Activated CD4-positive, alpha-beta memory T cell treated with anti-CD3 and anti-CD28 coated beads, Interleukin-2, amount 10 ng/mL, durations not matched to agents 7 days and 5 days (primary cell): ENCODE results near the gene QSOX1. TPM values are rescaled to one million over a fixed set of nuclear protein-coding genes. Genes with fewer than 3 reads are reported as not detected.
"Not testable (repeated sequence)": the region's sequence is repeated elsewhere in the genome, so short reads cannot be mapped to it uniquely, and the experiment has no call there.

Experiments
- CTCF ChIA-PET: fragments of 350-600 bp; sonication (Branson Sonifier 250); formaldehyde crosslinking; loops from one replicate; lab custom pipeline; 2021; ENCODE audit warnings: antibody characterized with exemption, inconsistent platforms; lab: Charles Lee
- POLR2A ChIA-PET: fragments of 350-600 bp; sonication (Branson Sonifier 250); formaldehyde crosslinking; loops from one replicate; lab custom pipeline; 2021; ENCODE audit warnings: antibody characterized with exemption; lab: Charles Lee
- DNase-seq: peaks from one replicate; pipeline ENCODE4 v3.0.0-alpha.2; 2020
- H3K27ac Mint-ChIP-seq: one replicate; pipeline ENCODE4 v1.8.0; 2021; ENCODE audit warnings: mild to moderate bottlenecking, mixed read lengths
- H3K27me3 Mint-ChIP-seq: one replicate; pipeline ENCODE4 v1.8.0; 2021; ENCODE audit warnings: mixed read lengths
- H3K36me3 Mint-ChIP-seq: one replicate; pipeline ENCODE4 v1.8.0; 2021; ENCODE audit warnings: low read depth, mixed read lengths
- H3K4me1 Mint-ChIP-seq: one replicate; pipeline ENCODE4 v1.8.0; 2021; ENCODE audit warnings: mixed read lengths
- H3K4me3 Mint-ChIP-seq: one replicate; pipeline ENCODE4 v1.8.0; 2021; ENCODE audit warnings: mild to moderate bottlenecking, mixed read lengths
- H3K9me3 Mint-ChIP-seq: one replicate; pipeline ENCODE4 v1.8.0; 2021; ENCODE audit warnings: mixed read lengths
- total RNA-seq, 2 experiments: library from RNA; stranded (reverse); gene quantifications; one replicate each; pipeline ENCODE4 v1.2.3, GENCODE V29; 2021

Gene QSOX1
- total RNA-seq, 2 experiments from 2014 or later, result 28.9 to 35.1 TPM

DNA sequence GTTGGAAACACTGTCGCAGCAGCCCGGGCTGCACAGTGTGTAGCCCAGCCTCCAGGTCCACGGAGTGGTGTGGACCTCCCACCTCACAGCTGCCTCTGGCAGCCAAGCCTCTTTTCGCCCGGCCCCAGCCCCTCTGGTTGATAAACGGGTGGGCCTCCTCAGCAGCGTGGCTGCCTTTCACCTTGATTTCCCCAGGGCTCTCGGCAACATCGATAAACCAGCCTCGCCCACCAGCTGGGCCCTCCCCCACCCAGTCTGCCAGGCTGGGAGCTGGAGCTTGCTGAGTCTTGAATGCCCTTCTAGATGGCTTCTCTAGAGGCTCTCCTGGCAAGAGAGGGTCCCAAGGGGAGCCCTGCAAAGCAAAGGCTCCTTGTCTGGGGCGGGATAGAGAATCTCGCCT, 44.3 kb downstream of the QSOX1 start:
- Mint-ChIP-seq H3K36me3 (no peaks in the 10 kb centered on the region), H3K27me3 (no peaks in the 10 kb centered on the region), H3K4me3 (no peak overlapping the region), H3K27ac (no peak overlapping the region), H3K4me1 (no peaks in the 10 kb centered on the region), H3K9me3 (no peaks in the 10 kb centered on the region)
- ChIA-PET CTCF (no interaction called here), POLR2A (interaction anchor here (0.9 kb wide), 1 partner anchor 8 kb away, joined by 3 read pairs; no protein-coding TSS in a partner anchor)
- no peak for DNase-seq

DNA sequence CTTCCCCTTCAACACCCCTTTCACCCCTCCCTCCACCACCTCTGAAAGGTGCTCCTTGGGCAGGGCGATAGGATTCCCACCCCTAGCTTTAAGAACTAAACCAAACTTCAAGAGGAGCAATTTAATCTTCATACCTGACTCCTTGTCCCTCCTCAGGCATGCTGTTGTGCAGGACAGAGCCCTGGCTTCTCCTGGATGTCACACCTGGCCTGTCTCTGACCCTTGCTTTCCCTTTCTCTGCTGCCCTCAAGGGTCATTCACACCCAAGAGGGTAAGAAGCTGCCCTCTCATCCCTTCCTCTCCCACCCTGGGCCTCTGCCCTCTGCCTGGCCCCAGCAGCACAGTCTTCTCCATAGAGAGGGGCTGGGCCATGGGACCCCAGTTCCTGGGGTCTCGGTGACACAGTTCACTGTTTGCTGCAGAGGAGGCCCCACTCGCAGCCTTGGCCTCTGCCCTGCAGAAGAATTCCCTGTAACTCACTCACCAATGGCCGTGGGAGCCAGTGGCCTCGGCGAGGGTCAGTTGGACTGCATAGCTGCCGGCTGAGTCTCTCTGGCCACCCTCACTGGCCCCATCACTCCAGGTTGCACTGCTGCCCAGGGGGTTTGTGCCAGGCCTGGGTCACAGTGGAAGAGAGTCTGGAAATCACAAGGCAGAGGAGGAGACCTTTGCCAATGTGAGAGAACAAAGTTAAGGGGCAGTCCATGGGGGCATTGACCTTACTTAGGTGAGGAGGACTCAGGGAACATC, 47.0 kb downstream of the QSOX1 start:
- Mint-ChIP-seq H3K4me1 (no peaks in the 10 kb centered on the region), H3K4me3 (no peak overlapping the region), H3K27ac (no peak overlapping the region)

DNA sequence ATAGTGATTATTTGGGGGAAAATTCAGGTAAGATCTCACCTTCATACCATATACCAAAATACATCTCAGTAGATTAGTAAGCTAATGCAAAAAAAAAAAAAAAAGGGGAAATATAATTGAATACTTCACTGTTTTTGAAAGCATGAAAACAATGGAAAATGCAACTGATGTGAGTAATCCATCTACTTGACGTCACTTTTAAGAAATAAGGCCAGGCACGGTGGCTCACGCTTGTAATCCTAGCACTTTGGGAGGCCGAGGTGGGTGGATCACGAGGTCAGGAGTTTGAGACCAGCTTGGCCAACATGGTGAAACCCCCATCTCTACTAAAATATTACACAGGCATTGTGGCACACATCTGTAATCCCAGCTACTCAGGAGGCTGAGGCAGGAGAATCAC, 47.9 kb downstream of the QSOX1 start:
- CTCF ChIA-PET, result interaction anchor here (0.6 to 0.7 kb wide), 2 partner anchors 192 to 1200 kb away, joined by 3 read pairs; no protein-coding TSS in a partner anchor
- H3K4me1 Mint-ChIP-seq, H3K4me3 Mint-ChIP-seq, H3K9me3 Mint-ChIP-seq, H3K27me3 Mint-ChIP-seq, POLR2A ChIA-PET, H3K27ac Mint-ChIP-seq, DNase-seq, H3K36me3 Mint-ChIP-seq: not testable (repeated sequence)

More for the DNA sequence above, 47.0 kb downstream of the QSOX1 start:
- Mint-ChIP-seq H3K27me3 (no peaks in the 10 kb centered on the region), H3K9me3 (no peaks in the 10 kb centered on the region), H3K36me3 (no peaks in the 10 kb centered on the region)
- CTCF ChIA-PET, result interaction anchor here (0.7 to 1.2 kb wide), 2 partner anchors 9 to 1199 kb away, joined by 3 read pairs; no protein-coding TSS in a partner anchor
- POLR2A ChIA-PET, result no interaction called here
- no peak for DNase-seq

DNA sequence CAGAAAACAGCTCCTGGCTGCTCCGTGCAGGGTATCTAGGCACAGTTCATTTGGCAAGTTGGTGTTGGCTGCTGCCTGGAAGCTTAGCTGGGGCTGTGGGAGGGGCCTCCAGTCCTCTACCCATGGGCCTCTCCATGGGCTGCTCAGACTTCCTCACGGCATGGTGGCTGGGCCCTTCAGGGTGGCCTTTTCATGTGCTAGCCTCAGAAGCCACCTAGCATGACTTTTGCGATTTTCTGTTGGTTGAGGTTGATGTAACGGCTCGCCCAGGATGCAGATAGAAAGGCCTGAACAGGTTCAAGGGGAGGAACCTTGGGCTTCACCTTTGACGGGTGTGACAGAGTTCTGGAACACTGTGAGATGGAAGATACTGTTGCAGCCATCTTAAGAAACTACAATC, 49.6 kb downstream of the QSOX1 start:
- no peak overlapping the region for H3K27ac Mint-ChIP-seq

DNA sequence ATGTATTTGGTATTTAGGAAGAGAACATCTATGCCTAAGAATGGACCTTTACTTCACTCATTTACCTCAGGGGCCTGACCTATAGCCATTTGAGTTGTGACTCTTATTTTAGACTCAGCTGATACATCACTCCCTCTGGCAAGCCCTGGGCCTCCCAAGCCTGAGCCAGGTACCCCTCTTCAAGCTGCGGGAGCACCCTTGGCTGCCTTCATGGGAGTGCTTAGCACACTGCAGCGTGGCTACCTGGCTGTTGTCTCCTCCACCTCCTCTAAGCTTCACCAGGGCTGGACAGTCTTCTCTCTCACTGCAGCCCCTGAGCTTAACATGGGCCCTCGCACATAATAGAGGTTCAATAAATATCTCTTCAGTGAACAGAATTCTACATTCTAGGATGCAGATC, 51.9 kb downstream of the QSOX1 start:
- Mint-ChIP-seq H3K4me3 (no peak overlapping the region), H3K36me3 (no peaks in the 10 kb centered on the region), H3K27me3 (peaks cover 6% of the 10 kb centered on the region), H3K4me1 (no peaks in the 10 kb centered on the region), H3K27ac (no peak overlapping the region), H3K9me3 (no peaks in the 10 kb centered on the region)
- no peak for DNase-seq
- ChIA-PET POLR2A (interaction anchor here (0.7 to 1.1 kb wide), 2 partner anchors 8 to 324 kb away, joined by 3 read pairs; no protein-coding TSS in a partner anchor), CTCF (interaction anchor here (1.0 kb wide), 1 partner anchor 27 kb away, joined by 6 read pairs; no protein-coding TSS in a partner anchor)

More for the DNA sequence above, 49.6 kb downstream of the QSOX1 start:
- no peaks in the 10 kb centered on the region for H3K36me3 Mint-ChIP-seq
- ChIA-PET CTCF (no interaction called here), POLR2A (no interaction called here)
- H3K9me3 Mint-ChIP-seq, result no peaks in the 10 kb centered on the region
- H3K4me3 Mint-ChIP-seq, result no peak overlapping the region
- no peak for DNase-seq
- H3K27me3 Mint-ChIP-seq, result peaks cover 5% of the 10 kb centered on the region
- no peaks in the 10 kb centered on the region for H3K4me1 Mint-ChIP-seq

DNA sequence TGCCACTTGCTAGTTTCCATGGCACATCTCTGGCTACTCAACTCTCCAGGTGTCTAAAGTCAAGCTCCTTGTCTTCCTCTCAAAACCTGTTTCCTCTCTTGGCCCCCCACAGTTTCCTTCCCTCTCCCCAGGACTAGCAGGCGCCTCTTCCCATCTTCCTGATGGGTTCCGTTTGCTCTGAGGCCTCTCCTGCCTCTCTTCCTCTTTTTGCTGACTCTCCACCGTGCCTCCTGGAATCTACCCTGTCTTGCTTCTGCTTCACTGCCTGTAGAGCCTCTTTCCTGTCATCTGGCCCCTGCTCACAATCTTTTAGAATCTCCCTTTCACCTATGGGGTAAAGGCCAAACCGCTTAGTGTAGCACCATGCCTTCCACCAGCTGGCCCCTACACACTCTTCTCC, 53.6 kb downstream of the QSOX1 start:
- Mint-ChIP-seq H3K36me3 (no peaks in the 10 kb centered on the region), H3K9me3 (no peaks in the 10 kb centered on the region), H3K27me3 (peaks cover 12% of the 10 kb centered on the region), H3K4me1 (peaks cover 3% of the 10 kb centered on the region), H3K4me3 (no peak overlapping the region), H3K27ac (no peak overlapping the region)
- ChIA-PET POLR2A (no interaction called here), CTCF (no interaction called here)
- DNase-seq, result no peak

DNA sequence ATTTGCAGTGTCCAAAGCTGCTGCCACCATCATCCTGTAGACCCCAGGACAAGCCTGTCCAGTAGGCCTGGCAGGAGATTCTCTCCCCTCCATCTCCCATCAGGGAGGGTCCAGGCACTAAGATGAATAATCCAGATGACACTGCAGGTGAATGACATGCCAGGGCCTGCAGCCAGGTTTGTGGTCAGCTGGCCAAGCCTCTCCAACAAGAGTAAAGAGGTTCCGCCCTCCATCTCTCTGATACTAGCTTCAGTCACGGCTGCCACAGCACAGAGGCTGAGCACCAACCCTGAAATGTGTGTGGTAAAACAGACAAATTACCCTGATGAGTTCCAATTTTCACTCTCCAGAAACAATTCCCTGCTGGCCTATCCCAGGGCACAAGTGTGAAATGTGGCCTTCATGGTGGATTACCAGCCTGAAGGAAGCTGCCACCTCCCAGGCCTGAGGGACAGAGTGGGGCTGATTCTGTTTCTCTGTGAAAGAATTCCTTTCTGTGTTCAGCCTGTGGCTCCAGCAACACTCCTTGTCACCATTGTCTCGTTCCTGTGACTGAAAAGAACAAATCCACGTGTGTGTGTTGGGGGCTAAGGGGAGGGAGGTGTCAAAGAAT, 55.4 kb downstream of the QSOX1 start:
- CTCF ChIA-PET, result interaction anchor here (0.7 to 1.1 kb wide), 2 partner anchors 9 to 29 kb away, joined by 3 read pairs; no protein-coding TSS in a partner anchor
- POLR2A ChIA-PET, result no interaction called here
- no peaks in the 10 kb centered on the region for H3K36me3 Mint-ChIP-seq
- no peak overlapping the region for H3K27ac Mint-ChIP-seq
- no peak overlapping the region for H3K4me3 Mint-ChIP-seq
- no peaks in the 10 kb centered on the region for H3K9me3 Mint-ChIP-seq
- H3K4me1 Mint-ChIP-seq, result peaks cover 12% of the 10 kb centered on the region
- peaks cover 13% of the 10 kb centered on the region for H3K27me3 Mint-ChIP-seq
- DNase-seq, result no peak

DNA sequence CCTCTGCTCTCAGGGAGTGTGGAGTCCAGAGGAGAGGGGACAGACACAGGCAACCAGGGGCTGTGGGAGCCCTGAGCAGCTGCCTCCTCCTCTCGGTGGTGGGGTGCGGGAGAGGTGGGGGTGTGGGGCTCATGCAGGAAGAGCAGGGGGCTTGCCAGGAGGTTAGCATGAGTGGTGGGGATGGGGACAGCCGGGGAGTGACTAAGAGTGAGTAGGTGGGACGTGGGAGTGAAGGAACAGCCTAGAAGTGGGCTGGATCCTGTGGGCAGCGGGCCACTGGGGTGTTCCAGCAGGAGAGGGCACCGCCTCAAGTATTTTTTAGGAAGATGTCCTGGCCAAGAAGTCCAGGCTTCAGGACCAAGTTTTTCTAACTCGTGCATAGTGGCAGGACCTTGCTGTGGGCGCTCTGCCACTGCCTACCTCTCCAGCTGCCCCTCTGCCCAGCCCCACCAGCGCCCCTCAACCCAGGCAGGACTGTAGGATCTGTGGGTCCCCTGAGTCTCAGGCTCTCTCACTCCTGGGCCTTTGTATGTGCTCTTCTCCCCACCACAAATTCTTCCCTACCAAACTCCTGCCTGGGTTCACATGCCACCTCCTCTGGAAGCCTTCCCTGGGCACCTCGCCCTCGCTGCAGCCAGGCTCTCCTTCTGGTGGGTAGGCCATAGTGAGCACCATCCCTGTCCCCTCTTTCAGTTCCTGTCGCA, 56.6 kb downstream of the QSOX1 start:
- H3K9me3 Mint-ChIP-seq, result no peaks in the 10 kb centered on the region
- H3K36me3 Mint-ChIP-seq, result no peaks in the 10 kb centered on the region
- ChIA-PET POLR2A (no interaction called here), CTCF (no interaction called here)
- DNase-seq, result no peak
- peaks cover 14% of the 10 kb centered on the region for H3K4me1 Mint-ChIP-seq
- no peak overlapping the region for H3K4me3 Mint-ChIP-seq
- peaks cover 13% of the 10 kb centered on the region for H3K27me3 Mint-ChIP-seq
- H3K27ac Mint-ChIP-seq, result no peak overlapping the region

DNA sequence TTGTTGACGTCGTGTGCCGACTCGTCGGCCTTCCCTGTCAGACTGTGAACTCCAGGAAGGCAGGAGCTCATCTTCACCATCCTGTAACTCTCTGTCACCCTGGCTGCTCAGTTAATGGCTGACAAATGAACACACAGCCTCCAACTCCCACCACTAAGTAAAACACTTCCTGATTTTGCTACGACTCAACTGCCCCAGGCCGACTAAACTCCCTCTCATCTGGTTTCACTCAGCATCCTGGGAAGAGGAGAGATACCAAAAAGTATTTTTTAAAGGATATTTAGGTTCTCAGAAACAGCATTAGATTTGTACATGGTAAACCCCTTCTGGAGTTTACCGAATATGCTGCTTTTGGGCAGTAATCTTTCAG, 57.2 kb downstream of the QSOX1 start:
- DNase-seq, result no peak
- Mint-ChIP-seq H3K36me3 (no peaks in the 10 kb centered on the region), H3K27ac (no peak overlapping the region), H3K4me3 (no peak overlapping the region), H3K27me3 (peaks cover 13% of the 10 kb centered on the region), H3K9me3 (no peaks in the 10 kb centered on the region), H3K4me1 (peaks cover 14% of the 10 kb centered on the region)
- ChIA-PET CTCF (no interaction called here), POLR2A (no interaction called here)

DNA sequence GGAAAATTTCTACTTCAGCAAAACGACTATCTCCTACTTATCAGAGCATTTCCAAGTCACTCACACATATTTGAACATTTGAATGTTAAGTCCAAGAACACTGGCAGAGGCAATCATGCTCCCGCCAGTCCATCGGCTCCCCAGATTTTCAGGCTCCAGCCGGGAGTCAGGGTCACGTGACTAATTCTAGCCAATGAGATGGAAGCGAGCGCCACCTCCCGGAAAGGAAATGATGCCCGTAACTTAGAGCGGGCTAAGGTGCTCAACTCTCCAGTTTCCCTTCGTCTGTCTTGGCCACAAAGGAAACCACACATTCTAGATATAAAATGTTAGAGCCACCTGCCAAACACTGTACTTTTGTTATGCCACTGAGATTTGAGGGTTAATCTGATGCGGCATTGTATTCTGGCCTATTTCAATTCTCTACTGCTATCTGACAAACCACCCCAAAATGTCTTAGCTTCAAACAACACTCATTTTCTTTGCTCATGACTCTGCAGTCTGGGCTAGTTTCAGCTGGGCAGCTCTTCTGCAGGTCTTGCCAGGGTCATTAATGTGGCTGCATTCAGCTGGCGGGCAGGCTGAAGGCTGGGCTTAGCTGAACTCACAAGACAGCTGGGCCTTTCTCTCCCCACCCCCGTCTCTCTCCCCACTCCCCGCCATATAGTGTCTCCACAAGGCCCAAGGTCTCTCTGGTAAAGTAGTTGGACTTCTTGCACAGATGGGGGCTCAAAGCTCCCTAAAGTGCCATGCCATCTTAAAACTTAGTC, 58.9 kb downstream of the QSOX1 start:
- H3K27me3 Mint-ChIP-seq, result peaks cover 8% of the 10 kb centered on the region
- CTCF ChIA-PET, result interaction anchor here (1.3 to 1.7 kb wide), 2 partner anchors 35 to 46 kb away, joined by 3 to 6 read pairs; no protein-coding TSS in a partner anchor
- POLR2A ChIA-PET, result interaction anchor here (0.8 kb wide), 1 partner anchor 289 kb away, joined by 3 read pairs; the partner anchor contains the start of gene ACBD6
- no peaks in the 10 kb centered on the region for H3K36me3 Mint-ChIP-seq
- peaks cover 14% of the 10 kb centered on the region for H3K4me1 Mint-ChIP-seq
- no peak overlapping the region for H3K27ac Mint-ChIP-seq
- H3K9me3 Mint-ChIP-seq, result no peaks in the 10 kb centered on the region
- H3K4me3 Mint-ChIP-seq, result peak overlapping the region; percentile 45
- peak; percentile 62 for DNase-seq

DNA sequence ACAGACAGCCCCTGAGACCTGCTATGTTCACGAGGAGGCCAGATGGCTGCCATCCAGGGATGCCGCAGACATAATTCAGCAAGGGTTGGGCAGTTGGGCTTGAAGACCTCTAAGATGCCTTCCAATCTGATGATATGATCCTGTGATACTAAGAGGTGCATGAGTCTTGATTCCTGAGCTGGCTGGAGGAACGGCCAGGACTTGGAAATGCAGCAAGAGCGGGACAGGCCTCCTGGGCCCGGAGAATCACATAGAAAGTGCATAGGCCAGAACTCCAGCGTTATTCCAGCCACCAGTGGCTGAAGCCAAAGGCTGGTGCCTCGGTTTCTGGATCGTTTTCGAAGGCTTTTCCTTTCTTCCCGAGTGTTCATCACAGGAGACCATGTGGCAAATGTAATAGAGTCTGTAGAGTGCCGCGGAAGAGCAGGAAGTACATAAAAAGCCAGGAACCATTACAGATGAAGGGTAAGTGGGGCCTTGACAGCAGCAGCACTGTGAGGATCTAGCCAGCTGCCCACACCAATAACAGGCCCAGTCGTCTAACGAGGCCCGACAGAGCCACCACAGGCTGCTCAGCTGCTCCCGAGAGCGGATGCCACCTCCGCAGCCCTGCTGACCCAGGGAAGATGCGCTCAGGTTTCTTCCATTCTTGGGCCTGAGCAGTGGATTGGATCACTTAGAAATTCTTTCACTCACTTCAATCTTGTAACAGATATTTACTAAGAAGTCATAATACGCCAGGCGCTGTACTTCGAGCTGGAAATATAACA, 61.4 kb downstream of the QSOX1 start:
- DNase-seq, result no peak
- no peaks in the 10 kb centered on the region for H3K36me3 Mint-ChIP-seq
- CTCF ChIA-PET, result interaction anchor here (1.2 kb wide), 1 partner anchor 37 kb away, joined by 3 read pairs; no protein-coding TSS in a partner anchor

DNA sequence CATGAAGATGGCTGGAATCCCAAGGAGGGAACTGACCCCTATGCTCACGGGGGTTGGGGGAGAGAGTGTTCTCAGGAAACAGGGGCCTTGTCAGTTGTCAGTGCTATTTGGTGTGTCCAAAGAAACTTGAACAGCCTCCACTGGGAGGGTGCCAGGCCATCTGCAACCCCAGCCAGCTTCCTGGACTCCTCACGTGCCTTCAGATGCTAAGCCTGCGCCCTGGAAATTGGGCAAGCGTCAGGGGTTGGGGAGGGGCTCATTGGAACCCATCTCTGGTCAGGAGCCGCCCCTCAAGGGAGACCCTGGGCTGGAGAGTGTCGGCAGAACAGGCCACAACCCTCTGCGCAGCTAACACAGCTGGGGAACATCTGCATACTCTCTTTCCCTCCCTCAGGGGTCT, 62.3 kb downstream of the QSOX1 start:
- Mint-ChIP-seq H3K4me3 (no peak overlapping the region), H3K27ac (no peak overlapping the region), H3K9me3 (no peaks in the 10 kb centered on the region), H3K36me3 (no peaks in the 10 kb centered on the region), H3K4me1 (peaks cover 14% of the 10 kb centered on the region), H3K27me3 (peaks cover 10% of the 10 kb centered on the region)
- ChIA-PET POLR2A (no interaction called here), CTCF (no interaction called here)
- DNase-seq, result no peak

More for the DNA sequence above, 61.4 kb downstream of the QSOX1 start:
- Mint-ChIP-seq H3K9me3 (no peaks in the 10 kb centered on the region), H3K4me3 (no peak overlapping the region), H3K27ac (no peak overlapping the region), H3K27me3 (peaks cover 10% of the 10 kb centered on the region), H3K4me1 (peaks cover 14% of the 10 kb centered on the region)
- POLR2A ChIA-PET, result no interaction called here
